ENCODE data around the gene GATA3.
"Not testable (repeated sequence)": the region's sequence is repeated elsewhere in the genome, so short reads cannot be mapped to it uniquely, and the experiment has no call there.

The GATA3 gene

GRCh38 chr10:8054494-8055407 is at the start of gene GATA3:
TSS of gene GATA3 (plus strand) at chr10:8054688. CDS start at chr10:8055656, 968 bp downstream.
- DNase-seq: peak; percentile 63

GRCh38 chr10:8006274-8006999 is 48.1 kb upstream of the GATA3 start:
- peak; percentile 37 for DNase-seq

GRCh38 chr10:8009031-8009430 is 45.5 kb upstream of the GATA3 start:
- DNase-seq: no peak

GRCh38 chr10:8013006-8013405 is 41.5 kb upstream of the GATA3 start:
- no peak for DNase-seq

GRCh38 chr10:8013619-8014018 is 40.9 kb upstream of the GATA3 start:
- no peak for DNase-seq

- DNase-seq: no peak
Observed at GRCh38 chr10:8014649-8015048, 39.8 kb upstream of the GATA3 start.

- DNase-seq: no peak
Observed at GRCh38 chr10:8017277-8017676, 37.2 kb upstream of the GATA3 start.

GRCh38 chr10:8023321-8023720 is 31.2 kb upstream of the GATA3 start:
- DNase-seq: no peak

- DNase-seq: no peak
Observed at GRCh38 chr10:8023851-8024250, 30.6 kb upstream of the GATA3 start.

GRCh38 chr10:8026349-8027259 is 27.9 kb upstream of the GATA3 start:
- DNase-seq: no peak

GRCh38 chr10:8031211-8031610 is 23.3 kb upstream of the GATA3 start:
- not testable (repeated sequence) for DNase-seq

GRCh38 chr10:8032558-8032957 is 21.9 kb upstream of the GATA3 start:
- no peak for DNase-seq

GRCh38 chr10:8033812-8034465 is 20.5 kb upstream of the GATA3 start:
- no peak for DNase-seq

GRCh38 chr10:8034466-8035005 is 20.0 kb upstream of the GATA3 start:
- no peak for DNase-seq

- no peak for DNase-seq
Observed at GRCh38 chr10:8035006-8035640, 19.4 kb upstream of the GATA3 start.

- no peak for DNase-seq
Observed at GRCh38 chr10:8035641-8036470, 18.6 kb upstream of the GATA3 start.

- DNase-seq: no peak
Observed at GRCh38 chr10:8036506-8037198, 17.8 kb upstream of the GATA3 start.

- DNase-seq: no peak
Observed at GRCh38 chr10:8037199-8037801, 17.2 kb upstream of the GATA3 start.
